ENCODE measurements around the gene GNB1L.
A peak's percentile ranks its signal among the peaks of the same experiment; 100 is the strongest.

The GNB1L gene

DNA sequence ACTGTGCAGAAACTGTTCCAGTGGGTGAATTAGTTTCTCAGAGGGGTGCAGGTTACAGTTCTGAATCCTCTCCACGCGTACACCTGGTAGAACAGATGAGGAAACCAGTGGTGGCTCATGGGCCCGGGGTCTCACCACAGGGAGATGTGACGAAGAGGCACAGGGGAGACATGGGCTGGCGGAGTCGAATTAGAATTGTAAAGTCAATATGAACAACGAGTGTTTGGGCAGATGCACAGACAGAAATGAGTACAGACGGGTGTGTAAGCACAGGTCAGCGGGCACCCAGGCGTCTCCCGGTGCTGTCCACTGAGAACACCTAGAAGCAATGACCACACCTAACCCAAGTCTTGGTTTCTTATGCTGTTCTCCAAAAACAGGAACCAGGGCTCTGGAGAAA is 41.8 kb downstream of the GNB1L start:
- DNase-seq (ENCODE audit: low spot score), result peak; percentile 40
- Histone ChIP-seq H3K27ac (no peak overlapping the region), H3K4me3 (no peak overlapping the region)
- TF ChIP-seq, protein P1, sequence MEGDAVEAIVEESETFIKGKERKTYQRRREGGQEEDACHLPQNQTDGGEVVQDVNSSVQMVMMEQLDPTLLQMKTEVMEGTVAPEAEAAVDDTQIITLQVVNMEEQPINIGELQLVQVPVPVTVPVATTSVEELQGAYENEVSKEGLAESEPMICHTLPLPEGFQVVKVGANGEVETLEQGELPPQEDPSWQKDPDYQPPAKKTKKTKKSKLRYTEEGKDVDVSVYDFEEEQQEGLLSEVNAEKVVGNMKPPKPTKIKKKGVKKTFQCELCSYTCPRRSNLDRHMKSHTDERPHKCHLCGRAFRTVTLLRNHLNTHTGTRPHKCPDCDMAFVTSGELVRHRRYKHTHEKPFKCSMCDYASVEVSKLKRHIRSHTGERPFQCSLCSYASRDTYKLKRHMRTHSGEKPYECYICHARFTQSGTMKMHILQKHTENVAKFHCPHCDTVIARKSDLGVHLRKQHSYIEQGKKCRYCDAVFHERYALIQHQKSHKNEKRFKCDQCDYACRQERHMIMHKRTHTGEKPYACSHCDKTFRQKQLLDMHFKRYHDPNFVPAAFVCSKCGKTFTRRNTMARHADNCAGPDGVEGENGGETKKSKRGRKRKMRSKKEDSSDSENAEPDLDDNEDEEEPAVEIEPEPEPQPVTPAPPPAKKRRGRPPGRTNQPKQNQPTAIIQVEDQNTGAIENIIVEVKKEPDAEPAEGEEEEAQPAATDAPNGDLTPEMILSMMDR (IDR thresholded peaks at IDR 0.05), result no peak

DNA sequence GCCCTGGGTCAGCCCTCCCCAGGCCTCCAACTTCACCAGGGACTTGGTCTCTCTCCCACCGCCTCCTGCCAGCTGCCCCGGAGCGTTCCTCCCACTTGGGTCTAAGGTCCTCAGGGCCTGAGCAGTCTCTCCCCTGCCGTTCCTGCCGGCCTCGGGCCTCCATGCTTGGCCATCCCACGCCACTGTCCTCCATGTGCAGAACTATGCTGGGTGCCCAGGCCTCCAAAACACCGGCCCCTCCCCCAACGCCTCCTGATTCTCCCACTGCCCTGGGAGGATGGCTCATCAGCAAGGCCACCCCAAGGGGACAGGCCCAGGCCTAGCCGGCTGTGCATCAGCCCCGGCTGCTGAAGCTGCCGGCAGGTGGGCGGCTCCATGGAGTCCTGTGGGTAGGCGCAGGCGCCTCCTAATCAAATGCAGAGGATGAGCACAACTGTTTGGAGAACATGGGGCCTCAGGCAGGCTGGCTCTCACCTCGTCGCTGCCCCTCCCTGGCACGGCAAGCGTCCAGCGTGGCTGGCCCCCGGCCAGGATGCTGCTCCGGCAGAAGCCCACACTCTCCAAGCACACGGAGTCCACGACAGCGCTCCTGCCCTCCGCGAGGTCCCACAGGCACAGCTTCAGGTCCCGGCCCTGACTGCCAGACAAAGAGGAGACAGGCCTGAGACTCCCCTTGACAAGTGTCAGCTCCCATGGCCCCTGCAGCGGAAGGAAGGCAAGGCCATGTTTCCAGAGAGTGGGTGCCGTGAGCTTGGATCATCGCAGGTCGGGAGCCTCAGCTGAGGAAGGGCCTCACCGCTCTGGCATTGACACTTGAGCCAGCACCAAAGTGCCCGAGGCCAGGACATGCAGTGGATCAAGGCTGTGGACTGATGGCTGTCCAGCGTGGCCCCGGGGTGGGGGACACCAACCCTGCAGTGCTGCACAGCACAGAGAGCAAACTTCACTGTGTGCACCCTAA is 42.6 kb downstream of the GNB1L start:
- DNase-seq (ENCODE audit: low spot score), result peak; percentile 59
- Histone ChIP-seq H3K27ac (no peak overlapping the region), H3K4me3 (no peak overlapping the region)
- TF ChIP-seq, protein P1 (IDR thresholded peaks at IDR 0.05), result no peak

DNA sequence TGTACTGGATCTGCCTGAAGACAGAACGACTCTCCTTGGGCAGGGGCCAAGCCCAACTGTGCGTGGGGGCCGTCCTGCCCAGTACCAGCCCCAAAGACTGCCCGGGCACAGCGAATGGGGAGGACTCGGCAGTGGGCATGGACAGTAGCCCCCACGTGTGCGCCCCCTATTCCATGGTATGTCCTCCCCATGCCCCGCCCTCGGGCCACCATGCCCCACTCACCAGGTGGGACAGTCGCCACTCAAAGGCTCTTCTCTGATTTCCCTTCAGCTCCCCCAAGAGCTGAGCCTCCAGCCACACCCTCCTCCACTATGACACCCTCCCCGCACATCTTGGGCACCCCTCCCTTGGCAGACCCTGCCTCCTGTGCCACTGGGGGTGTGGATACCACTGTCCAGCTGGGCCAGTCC is 43.5 kb downstream of the GNB1L start:
- TF ChIP-seq, protein P1 (IDR thresholded peaks at IDR 0.05), result no peak
- no peak for DNase-seq (ENCODE audit: low spot score)
- H3K27ac ChIP-seq, result no peak overlapping the region
- no peak overlapping the region for H3K4me3 ChIP-seq

DNA sequence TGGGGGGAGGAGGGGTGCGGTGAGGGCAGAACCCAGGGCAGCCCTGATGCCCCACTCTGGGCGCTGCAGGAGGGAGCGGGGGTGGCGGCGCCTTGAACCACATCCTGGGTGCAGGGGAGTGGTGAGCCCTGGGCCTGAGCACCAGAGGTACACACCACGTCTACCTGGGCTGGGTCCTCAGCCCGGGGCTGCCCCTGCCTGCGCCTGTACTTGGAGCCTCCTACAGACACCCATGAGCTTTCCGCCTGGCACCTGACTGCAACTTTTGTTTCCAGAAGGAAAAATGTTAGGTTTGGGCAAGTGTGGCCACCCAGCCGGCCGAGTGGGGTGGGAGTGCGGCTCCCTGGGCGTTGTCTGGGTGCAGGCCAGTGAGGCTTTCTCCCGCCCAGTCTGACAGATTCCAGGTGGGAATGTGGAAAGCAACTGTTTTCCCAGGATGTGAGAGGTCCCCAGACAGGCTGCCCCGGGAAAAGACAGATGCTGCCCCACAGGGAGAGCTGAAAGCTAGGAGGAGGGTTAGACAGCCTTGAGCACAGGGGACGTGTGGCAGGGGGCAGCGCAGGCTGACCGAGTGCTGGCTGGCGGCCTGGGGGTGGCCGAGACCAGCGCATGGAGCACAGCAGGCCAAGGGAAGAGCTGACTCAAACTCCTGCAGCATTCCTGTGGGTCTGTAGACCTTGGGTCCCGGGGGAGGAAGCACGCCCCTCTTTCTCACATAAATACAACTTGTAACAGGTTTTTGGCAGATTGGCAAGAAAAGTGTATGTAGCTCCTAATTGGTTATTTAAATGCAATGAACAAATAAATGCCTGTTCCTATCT is 44.1 kb downstream of the GNB1L start:
- TF ChIP-seq, protein P1 (IDR thresholded peaks at IDR 0.05), result no peak
- DNase-seq (ENCODE audit: low spot score), result peak; percentile 63
- H3K4me3 ChIP-seq, result no peak overlapping the region
- no peak overlapping the region for H3K27ac ChIP-seq

DNA sequence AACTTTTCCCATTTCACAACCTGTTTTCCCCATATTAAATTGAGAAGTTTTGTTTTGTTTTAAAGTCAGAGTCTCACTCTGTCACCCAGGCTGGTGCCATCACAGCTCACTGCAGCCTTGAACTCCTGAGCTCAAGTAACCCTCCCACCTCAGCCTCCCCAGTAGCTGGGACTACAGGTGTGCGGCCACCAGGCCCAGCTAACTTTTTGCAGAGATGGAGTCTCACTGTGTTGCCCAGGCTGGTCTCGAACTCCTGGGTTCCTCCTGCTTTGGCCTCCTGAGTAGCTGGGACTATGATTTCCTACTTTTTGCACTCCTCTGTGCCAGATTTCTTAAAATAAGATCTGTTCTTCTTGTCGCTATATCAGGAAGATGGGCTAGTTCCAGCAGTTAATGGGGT is 44.9 kb downstream of the GNB1L start:
- TF ChIP-seq, protein P1 (IDR thresholded peaks at IDR 0.05), result no peak
- no peak overlapping the region for H3K4me3 ChIP-seq
- no peak overlapping the region for H3K27ac ChIP-seq
- DNase-seq (ENCODE audit: low spot score), result no peak

DNA sequence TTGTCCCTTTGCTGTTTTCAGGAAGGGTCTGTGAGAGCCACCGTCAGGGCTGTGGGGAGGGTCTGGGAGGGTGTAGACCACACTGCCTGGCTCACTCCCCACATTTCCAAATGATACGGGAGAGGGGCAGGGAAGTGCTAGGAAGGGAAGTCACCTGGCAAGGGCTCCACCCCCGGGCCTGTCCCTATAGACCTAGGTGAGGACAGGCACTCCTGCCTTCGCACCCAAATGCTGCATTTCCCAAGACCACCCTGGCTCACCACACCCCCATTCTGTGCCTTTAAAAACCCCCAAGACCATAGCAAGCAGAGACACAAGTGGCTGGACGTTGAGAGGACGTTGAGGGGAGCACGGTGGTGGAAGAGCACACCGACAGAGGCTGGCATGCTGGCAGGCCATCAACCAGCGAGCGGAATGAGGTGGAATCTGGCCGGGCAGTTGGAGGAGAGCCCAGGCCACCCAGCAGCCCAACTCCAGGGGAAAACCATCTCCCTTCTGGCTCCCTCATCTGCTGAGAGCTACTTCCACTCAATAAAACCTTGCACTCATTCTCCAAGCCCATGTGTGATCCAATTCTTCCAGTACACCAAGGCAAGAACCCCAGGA is 45.7 kb downstream of the GNB1L start:
- no peak for DNase-seq (ENCODE audit: low spot score)
- TF ChIP-seq, protein P1 (IDR thresholded peaks at IDR 0.05), result no peak
- no peak overlapping the region for H3K27ac ChIP-seq
- H3K4me3 ChIP-seq, result no peak overlapping the region
